Activated T-cell treated with anti-CD3 and anti-CD28 coated beads for 24 hours (primary cell): Measurements from ENCODE around the gene ZNF385D.

Experiments
- DNase-seq: peaks from one replicate; pipeline ENCODE4 v3.0.0-alpha.2; 2020; ENCODE audit warnings: low read depth

ZNF385D gene

DNA sequence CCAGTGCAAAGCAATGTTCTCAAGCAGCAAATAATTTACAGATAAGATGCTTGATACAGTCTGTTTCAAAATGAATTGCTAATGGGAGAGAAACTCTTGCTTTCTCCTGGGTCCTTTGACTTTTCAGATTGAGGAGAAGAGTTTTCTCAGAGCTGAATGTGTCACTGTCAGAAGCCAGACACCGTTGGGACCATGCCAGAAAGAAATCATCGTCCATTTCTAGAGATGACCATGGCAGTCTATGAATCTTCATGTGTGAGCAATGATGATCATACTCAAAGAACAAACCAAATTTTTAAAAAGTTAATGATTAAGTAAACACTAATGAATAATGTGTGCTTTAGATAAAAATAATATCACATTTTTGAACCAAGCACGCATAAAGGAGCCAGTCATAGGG is 77.6 kb downstream of the ZNF385D start:
- no peak for DNase-seq

DNA sequence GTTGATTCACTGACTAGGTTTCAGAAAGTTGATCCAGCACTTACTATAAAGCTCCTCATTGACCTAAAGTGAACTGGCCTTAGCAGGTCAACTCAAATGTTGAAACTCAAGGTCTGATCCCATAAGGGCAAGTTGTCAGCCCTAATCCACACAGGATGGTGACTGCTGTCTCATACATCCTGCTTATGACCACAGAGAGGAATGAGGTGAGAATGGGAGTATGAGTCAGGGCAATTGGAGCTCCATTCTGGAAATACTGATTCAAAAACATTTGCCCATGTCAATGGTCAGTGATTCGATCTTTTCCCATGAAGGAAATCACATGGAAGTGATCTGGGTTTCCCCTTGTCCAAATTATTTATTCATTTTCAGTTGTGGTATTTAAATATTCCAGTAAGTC is 78.7 kb downstream of the ZNF385D start:
- no peak for DNase-seq

DNA sequence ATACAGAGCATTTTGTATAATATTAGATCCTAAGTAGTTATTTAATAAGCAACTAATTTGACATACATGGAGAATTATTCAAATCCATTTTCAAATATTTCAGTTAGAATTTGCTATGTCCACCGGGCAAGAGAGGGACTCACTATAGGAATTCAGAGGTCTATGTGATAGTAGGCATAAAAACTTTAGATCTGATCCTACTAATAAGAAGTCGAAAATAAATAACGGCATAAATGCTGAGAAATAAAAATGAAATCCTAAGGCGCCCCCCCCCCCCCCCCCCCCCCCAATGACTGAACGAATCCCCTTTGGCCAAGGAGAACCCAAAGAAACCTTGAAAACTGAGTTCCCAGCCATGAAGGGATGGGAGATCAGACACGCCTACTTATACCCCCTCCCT is 80.6 kb downstream of the ZNF385D start:
- no peak for DNase-seq

DNA sequence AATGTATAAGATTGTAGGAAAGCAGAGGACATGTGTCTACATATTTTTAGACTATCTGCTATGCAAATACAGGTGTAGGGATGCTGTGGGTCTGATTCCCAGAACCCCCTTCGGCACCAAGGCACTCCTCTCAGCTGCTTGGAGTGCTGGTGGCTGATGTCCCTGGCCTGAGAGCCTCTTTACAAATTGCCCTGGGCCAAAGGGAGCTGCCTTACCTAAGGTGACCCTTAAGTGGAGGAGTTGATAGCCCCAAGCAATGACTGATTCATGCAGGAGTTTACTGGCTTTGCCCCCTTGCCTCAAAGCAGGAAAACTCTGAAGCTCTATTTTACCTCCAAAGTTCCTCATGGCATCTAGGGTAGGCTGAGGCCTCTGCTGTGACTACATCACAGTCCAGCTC is 83.0 kb downstream of the ZNF385D start:
- DNase-seq, result no peak

DNA sequence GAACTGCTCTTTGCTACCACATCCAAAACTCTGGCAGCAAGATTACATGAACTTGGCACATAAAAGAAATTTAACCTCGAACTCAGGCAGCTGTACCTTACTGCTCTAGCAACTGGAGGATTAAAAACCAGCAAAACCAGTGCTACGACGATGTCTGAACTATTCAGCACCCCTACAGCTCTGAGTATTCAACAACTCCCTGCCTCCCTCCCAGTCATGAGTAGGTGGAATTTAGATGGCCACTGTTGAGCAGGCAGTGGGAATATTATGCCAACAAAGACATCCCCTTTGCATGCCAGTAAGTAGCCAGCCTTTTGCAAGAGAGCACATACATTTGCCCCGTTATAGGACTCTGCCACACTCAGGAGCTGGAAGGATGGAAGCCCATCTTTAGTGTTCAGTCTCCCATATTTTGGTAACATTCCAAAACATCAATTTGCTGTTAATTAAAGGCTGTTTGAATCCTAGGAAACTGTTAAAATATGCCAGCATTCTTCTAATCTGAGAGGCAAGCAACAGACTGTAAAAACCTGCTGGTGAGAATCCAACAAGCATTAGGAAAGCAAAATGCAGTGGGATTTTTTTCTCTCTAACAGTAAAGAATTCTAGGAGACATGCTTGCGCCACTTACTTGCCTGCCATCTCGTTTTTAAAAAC is 85.4 kb downstream of the ZNF385D start:
- no peak for DNase-seq

- DNase-seq, result no peak
These were observed 86.0 kb downstream of the ZNF385D start for GRCh38 chr3:21664996-21665395.

DNA sequence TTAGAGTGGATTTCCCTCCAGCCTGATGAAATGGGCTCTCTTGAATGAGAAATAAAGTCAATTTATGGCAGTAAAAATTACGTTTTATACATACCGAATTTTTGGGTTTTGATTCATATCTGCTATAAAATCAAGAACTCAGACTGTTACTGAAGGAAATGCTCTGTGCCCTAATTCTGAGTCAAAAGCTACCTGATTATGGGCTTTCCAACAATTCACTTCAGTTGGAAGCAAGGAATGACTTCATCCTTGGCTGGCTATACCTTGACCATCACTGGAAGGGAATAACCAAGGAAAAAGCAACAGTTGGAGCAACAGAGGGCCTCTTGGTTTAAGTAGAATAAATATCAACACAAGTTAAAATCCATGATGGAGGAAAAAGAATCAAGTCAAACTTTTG is 88.6 kb downstream of the ZNF385D start:
- DNase-seq, result no peak

DNA sequence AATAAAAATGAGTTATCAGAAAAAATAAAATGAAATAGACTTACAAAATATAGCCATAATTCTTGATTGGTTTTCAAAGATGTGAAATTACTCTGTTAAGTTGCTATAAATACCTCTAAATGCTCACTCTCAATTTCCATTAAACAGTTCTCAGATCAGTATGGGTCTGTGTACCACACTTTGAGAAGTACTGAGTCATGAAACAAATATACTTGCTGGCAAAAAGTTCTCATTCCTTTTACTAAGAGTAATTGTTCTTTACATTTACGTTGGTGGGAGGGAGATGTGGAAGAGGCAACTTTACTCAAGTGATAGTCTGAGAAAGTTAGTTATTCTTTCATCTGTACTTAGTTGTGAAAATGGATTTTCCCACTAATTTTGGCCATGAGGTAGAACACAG is 96.3 kb downstream of the ZNF385D start:
- no peak for DNase-seq

GRCh38 chr3:21654241-21654640 is 96.8 kb downstream of the ZNF385D start:
- DNase-seq, result no peak

GRCh38 chr3:21649519-21649918 is 101.5 kb downstream of the ZNF385D start:
- DNase-seq, result no peak

DNA sequence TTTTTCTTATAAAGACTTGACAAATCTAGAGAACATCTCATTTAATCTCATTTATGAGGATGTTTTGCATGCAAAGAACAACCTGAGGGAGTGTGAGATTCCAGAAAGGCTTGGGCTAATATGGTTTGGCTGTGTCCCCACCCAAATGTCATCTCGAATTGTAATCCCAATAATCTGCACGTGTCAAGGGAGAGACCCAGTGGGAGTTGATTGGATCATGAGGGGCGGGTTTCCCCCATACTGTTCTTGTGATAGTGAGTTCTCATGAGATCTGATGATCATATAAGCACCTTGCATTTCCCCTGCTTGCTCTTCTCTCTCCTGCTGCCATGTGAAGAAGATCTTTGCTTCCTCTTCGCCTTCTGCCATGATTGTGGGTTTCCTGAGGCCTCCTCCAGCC is 103.0 kb downstream of the ZNF385D start:
- no peak for DNase-seq

- no peak for DNase-seq
These were observed 105.7 kb downstream of the ZNF385D start for GRCh38 chr3:21645121-21645897.

DNA sequence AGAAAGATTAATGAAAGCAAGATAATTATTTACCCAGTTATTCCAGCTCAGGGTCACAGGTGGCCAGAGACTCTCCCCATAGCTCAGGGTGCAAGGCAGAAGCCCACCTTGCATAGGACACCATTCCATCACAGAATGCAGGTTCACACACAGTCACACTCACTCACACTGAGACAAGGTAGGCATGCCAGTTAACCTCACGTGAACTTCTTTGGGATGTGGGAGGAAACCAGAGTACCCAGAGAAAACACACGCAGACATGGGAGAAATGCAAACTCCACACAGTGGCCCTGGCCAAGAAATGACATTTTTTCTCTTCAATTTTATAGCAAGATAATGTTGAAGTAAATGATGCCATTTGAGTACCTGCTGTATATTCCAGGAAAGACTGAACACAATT is 106.7 kb downstream of the ZNF385D start:
- no peak for DNase-seq

GRCh38 chr3:21643752-21644151 is 107.3 kb downstream of the ZNF385D start:
- no peak for DNase-seq

GRCh38 chr3:21642433-21642832 is 108.6 kb downstream of the ZNF385D start:
- DNase-seq, result no peak

DNA sequence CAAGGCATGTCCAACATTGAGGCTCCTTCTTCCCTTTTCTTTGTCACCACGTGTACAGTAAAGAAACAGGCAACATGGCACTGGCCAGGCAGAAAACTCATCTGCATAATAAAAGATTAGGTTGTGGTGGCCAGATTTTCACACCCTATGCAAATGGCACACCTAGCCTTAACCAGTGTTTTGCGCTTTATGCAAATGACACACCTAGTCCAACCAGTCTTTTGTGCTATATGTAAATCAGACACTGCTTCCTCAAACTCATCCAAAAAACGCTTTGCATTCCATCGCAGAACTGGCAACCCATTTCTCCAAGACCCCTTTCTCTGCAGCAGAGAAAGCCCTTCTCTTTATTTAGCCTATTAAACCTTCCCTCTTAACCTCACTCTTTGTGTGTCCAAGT is 109.1 kb downstream of the ZNF385D start:
- DNase-seq, result no peak

DNA sequence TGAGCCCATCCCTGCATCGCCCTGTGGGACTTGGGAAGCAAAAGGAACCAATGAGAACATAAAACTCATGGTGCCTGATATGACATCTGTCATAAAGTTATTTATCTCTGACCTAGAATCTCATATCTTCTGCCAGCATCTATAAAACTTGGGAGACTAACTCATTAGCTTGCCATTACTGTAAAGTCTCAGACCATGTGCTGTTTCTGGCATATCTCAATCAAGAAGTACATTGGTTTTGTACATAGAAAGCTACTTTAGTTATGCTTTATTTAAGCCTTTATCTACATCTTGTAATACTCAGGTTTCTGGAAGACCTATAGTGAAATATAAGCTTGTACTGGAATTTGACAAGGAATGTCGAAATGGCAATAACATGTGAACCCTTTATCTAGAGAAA is 112.5 kb downstream of the ZNF385D start:
- no peak for DNase-seq

DNA sequence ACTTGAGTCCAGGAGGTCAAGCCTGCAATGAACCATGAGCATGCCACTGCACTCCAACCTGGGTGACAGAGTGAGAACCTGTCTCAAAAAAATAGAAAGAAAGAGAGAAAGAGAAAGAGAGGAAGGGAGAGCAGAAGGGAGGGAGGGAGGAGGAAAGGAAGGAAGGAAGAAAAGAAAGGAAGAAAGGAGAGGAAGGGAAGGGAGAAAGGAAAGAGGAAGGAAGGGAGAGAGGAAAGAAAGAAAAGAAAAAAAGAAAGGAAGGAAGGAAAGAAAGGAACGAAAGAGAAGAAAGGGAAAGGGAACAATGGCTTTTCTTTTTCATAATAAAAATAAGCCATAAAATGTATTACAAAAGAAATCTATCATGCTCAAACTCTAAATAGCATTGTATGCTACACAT is 116.9 kb downstream of the ZNF385D start:
- DNase-seq, result no peak

DNA sequence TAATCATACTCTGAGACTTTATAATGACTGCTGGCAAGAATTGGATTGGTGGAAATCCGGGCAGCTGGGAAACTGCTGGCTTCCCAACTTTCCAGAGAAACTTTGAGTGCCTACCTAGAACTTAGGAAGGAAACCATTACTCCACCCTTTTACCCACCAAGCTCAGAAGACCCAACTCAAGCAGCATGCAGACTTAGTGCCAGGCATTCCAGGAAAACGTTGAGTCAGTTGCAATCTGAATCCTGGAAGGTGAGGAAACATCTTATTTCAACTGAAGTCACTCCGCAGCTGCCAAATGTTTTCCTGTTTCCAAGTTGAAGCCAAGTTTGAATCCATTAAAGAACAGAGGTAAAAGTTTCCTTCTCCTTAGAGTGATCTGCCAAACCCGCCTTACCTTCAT is 126.5 kb downstream of the ZNF385D start:
- DNase-seq, result no peak

DNA sequence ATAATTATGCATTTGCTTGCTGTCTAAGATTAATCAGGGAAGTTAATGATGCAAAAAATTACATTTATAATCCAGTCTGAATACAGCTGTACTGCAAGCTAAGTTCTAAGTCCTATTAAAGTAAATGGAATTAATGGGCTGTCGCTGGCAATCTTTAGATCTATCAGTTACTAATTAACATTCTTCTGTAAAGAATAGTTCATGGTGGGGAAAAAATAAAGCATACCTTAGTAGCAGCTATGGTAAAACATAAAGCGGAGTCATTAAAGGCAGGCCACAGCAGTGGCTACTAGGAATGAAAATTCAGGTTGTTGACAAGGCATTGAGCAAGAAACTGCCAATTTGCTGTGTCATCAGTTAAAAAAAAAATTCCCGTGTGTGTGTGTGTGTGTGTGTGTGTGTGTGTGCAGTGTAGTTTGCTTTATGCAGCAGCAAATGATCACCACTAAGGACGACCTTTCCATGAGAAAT is 129.8 kb downstream of the ZNF385D start:
- no peak for DNase-seq

DNA sequence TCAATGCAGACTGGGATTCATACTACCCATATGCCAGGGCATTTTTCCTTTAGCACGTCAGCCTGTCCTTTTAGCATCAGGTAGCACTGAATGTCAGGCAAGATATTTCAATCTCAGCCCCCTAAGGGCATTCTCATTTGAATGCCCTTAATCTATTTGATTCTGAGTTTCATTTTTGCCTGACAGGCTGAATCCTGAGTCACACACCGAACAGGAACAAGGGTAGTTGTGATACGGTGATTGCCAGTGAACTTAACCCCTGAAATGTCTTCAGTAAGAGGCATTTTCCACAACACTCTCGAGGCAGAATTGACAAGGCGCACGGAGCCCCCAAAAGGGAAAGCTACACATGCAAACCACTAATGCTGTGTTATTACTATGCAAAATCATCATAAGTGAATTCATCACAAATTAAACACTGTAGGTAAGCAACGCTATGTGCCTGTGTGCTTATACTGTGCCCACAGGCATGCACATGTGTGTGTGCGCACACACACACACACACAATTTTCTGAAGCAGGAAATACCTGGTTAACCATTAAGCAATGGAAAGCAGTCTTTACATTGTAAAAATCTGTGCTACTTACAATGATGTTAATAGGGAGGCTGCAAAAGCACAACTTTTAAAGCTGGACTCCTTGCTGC is 130.4 kb downstream of the ZNF385D start:
- DNase-seq, result no peak

DNA sequence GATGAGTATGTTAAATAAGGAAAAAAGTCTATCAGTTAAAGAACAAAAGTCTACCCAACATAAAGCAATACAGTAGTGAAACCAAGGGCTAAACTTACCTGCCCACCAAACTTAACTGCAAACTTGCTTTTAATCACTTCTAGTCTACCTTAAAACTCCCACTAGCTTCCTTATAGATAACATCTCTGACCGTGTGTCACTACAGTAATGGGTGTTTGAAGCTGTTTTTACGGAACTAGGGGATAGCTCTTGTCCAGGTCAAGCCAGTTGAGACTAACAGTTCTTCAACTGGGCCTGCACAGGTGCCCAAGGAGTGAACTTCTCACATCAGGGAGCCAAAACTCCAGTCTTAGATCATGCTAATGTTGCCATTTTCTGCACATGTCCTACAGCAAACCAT is 132.3 kb downstream of the ZNF385D start:
- DNase-seq, result no peak

DNA sequence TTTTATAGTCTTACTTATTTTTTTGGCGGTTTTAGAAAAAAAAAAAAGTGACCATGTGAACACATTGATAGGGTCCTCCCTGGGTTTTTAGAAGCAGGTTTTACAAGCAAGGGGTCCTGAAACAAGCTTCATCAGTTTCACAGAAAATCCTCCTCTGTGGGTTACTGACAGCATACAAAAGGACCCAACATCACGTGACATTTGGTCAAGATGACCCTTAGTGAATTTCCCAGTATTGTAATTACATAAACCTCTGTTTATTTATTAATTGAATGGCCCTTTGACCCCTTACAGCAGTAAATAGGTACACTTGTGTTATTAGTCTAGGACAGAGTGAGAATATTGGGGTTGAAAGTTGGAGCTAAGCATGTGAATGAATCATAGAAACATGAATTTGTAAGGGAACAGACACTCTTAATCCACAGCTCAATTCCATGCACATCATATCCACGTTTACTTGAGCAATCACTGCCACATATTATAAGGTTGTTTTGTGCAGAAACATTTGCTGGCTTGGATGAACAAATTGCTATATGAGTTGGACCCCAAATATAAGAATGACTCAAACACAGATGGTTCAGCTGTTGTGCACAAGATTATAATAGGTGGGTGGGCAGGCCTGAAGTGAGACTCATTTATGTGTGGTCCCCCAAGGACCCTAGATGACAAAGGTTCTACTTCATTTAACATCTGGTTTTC is 137.5 kb downstream of the ZNF385D start:
- DNase-seq, result no peak
